Esophagus squamous epithelium (tissue), 5 donors: Measurements from ENCODE around the gene JAML. TPM values are rescaled to one million over a fixed set of nuclear protein-coding genes. Genes with fewer than 3 reads are reported as not detected.

ENCODE experiments used
- DNase-seq: peaks from one replicate; lab custom pipeline; 2025; lab: John Stamatoyannopoulos, UW
- H3K27ac ChIP-seq, 4 donors: fragments of 200-600 bp; sonication (generic); one replicate each; pipeline ENCODE4 v1.5.1; 2016 to 2019; ENCODE audit warnings: mild to moderate bottlenecking in 1 of 4
- H3K27me3 ChIP-seq, 4 donors: fragments of 200-600 bp; sonication (generic); 1 replicate in 3 of 4; 2 replicates in 1 of 4; pipeline versions ENCODE4 v1.5.1 to v1.6.0; 2017 to 2021; ENCODE audit warnings: antibody characterized with exemption in 1 of 4
- H3K36me3 ChIP-seq, 3 donors: fragments of 200-600 bp; sonication (generic); one replicate each; pipeline ENCODE4 v1.5.1; 2016 to 2019
- H3K4me1 ChIP-seq, 3 donors: fragments of 200-600 bp; sonication (generic); one replicate each; pipeline ENCODE4 v1.5.1; 2017 to 2019
- H3K4me3 ChIP-seq, 4 donors: fragments of 200-600 bp; sonication (generic); 1 replicate in 3 of 4; 2 replicates in 1 of 4; pipeline ENCODE4 v1.5.1; 2016 to 2019; ENCODE audit warnings: mild to moderate bottlenecking in 2 of 4, moderate library complexity in 1 of 4
- H3K9me3 ChIP-seq, 3 donors: fragments of 200-600 bp; sonication (generic); one replicate each; pipeline ENCODE4 v1.5.1; 2016 to 2019
- CTCF ChIP-seq, 6 experiments: fragments of 450-650 bp in 4 of 6; fragments of 200-600 bp in 2 of 6; sonication (generic) in 2 of 6; IDR thresholded peaks; one replicate each; pipeline ENCODE4 v1.5.1; 2016 to 2019; ENCODE audit warnings: antibody characterized with exemption in 6 of 6, mild to moderate bottlenecking in 4 of 6, moderate library complexity in 4 of 6
- POLR2A ChIP-seq, 4 donors: fragments of 450-650 bp; IDR thresholded peaks; one replicate each; pipeline ENCODE4 v1.6.1; 2017; ENCODE audit warnings: antibody characterized with exemption in 4 of 4, mild to moderate bottlenecking in 4 of 4, moderate library complexity in 3 of 4
- WGBS, 2 donors: methylation state at CpG; one replicate each; pipeline ENCODE4 v1.1.5; 2018; 5-methylcytosine and 5-hydroxymethylcytosine counted together
- intact Hi-C: fragments of 100-400 bp; cut with DNase I; formaldehyde crosslinking; loops from one replicate; pipeline ENCODE4 v1.15.0; 2022
- total RNA-seq, 4 donors: library from RNA; depleted of rRNA; stranded (reverse); fragments of >200 nt; gene quantifications; one replicate each; pipeline ENCODE4 v1.1.0, GENCODE V29; 2016
- donor health status: DM: yes; HTN: yes; CAD: no.

Gene JAML
- total RNA-seq, 4 donors from 2014 or later, result 2.2 to 17.9 (median 9.5) TPM

- TF ChIP-seq CTCF (IDR thresholded peaks at IDR 0.05), result no peak
- no peak for TF ChIP-seq POLR2A (IDR thresholded peaks at IDR 0.05)
- intact Hi-C loops, result no loop called here
- 65 to 82% methylated on average over 3 of the region's 3 CpGs for WGBS, 2 donors
- peaks cover 0 to 9% (median 0%) of the 10 kb centered on the region in 3 donors for H3K4me1 ChIP-seq
- no peak overlapping the region for H3K4me3 ChIP-seq
- peaks cover 0 to 64% (median 0%) of the 10 kb centered on the region in 4 donors for H3K27me3 ChIP-seq
- no peak overlapping the region for H3K27ac ChIP-seq
- no peaks in the 10 kb centered on the region for H3K36me3 ChIP-seq
- no peaks in the 10 kb centered on the region for H3K9me3 ChIP-seq
- no peak for DNase-seq
Measured at GRCh38 chr11:118162846-118163245, 62.0 kb downstream of the JAML start.

- 66 to 94% methylated on average over 3 to 6 of the region's 6 CpGs for WGBS, 2 donors
Measured at GRCh38 chr11:118161786-118162185, 63.0 kb downstream of the JAML start.

GRCh38 chr11:118157186-118157895 is 67.5 kb downstream of the JAML start:
- H3K4me1 ChIP-seq, result peaks cover 14 to 34% (median 14%) of the 10 kb centered on the region in 3 donors
- no peak overlapping the region for H3K27ac ChIP-seq
- no peak for TF ChIP-seq CTCF (IDR thresholded peaks at IDR 0.05)
- no peak for TF ChIP-seq POLR2A (IDR thresholded peaks at IDR 0.05)
- H3K27me3 ChIP-seq, result peaks cover 0 to 97% (median 12%) of the 10 kb centered on the region in 4 donors
- WGBS, 2 donors, result 33 to 68% methylated on average over 5 to 8 of the region's 10 CpGs
- no peaks in the 10 kb centered on the region for H3K36me3 ChIP-seq
- DNase-seq, result no peak
- no peak overlapping the region for H3K4me3 ChIP-seq
- intact Hi-C loops, result no loop called here
- H3K9me3 ChIP-seq, result no peaks in the 10 kb centered on the region

More at GRCh38 chr11:118161786-118162185, 63.0 kb downstream of the JAML start:
- intact Hi-C loops, result no loop called here
- Histone ChIP-seq H3K27ac (no peak overlapping the region), H3K9me3 (no peaks in the 10 kb centered on the region), H3K36me3 (no peaks in the 10 kb centered on the region), H3K27me3 (peaks cover 0 to 71% (median 2%) of the 10 kb centered on the region in 4 donors), H3K4me1 (peaks cover 0 to 14% (median 0%) of the 10 kb centered on the region in 3 donors), H3K4me3 (no peak overlapping the region)
- TF ChIP-seq POLR2A (IDR thresholded peaks at IDR 0.05) (no peak), CTCF (IDR thresholded peaks at IDR 0.05) (no peak)
- DNase-seq, result no peak

- H3K36me3 ChIP-seq, result no peaks in the 10 kb centered on the region
- TF ChIP-seq CTCF (IDR thresholded peaks at IDR 0.05), result no peak
- TF ChIP-seq POLR2A (IDR thresholded peaks at IDR 0.05), result no peak
- peaks cover 0 to 98% (median 12%) of the 10 kb centered on the region in 4 donors for H3K27me3 ChIP-seq
- no peak overlapping the region for H3K4me3 ChIP-seq
- no peaks in the 10 kb centered on the region for H3K9me3 ChIP-seq
- intact Hi-C loops, result no loop called here
- H3K27ac ChIP-seq, result no peak overlapping the region
- DNase-seq, result no peak
- peaks cover 19 to 40% (median 21%) of the 10 kb centered on the region in 3 donors for H3K4me1 ChIP-seq
- 16 to 20% methylated on average over 6 to 10 of the region's 21 CpGs for WGBS, 2 donors
Measured at GRCh38 chr11:118156531-118157185, 68.2 kb downstream of the JAML start.
